H9 (cell line): ENCODE results near the gene MCM10. TPM values are rescaled to one million over a fixed set of nuclear protein-coding genes. Genes with fewer than 3 reads are reported as not detected.

Experiments used
- DNase-seq: peaks from one replicate; pipeline ENCODE4 v3.0.0-alpha.2; 2017
- H2AFZ ChIP-seq: one replicate; pipeline ENCODE4 v1.6.1; 2013; ENCODE audit warnings: mild to moderate bottlenecking, low read length, control low read depth, moderate library complexity
- H2AK5ac ChIP-seq: 2 replicates; pipeline ENCODE4 v1.6.1; 2013; ENCODE audit warnings: low read length, control low read depth, mixed read lengths; ENCODE audit not compliant: insufficient read length
- H2BK120ac ChIP-seq: one replicate; pipeline ENCODE4 v1.6.1; 2013; ENCODE audit warnings: low read depth, mild to moderate bottlenecking, low read length, control low read depth, inconsistent platforms; ENCODE audit not compliant: poor library complexity, severe bottlenecking
- H2BK12ac ChIP-seq: 2 replicates; pipeline ENCODE4 v1.6.1; 2013; ENCODE audit warnings: low read length, control low read depth, mixed read lengths, low read depth; ENCODE audit not compliant: insufficient read length
- H2BK15ac ChIP-seq: 2 replicates; pipeline ENCODE4 v1.6.1; 2013; ENCODE audit warnings: low read depth, low read length, control low read depth
- H2BK20ac ChIP-seq: one replicate; pipeline ENCODE4 v1.6.1; 2013; ENCODE audit warnings: low read depth, mild to moderate bottlenecking, low read length, control low read depth, inconsistent platforms; ENCODE audit not compliant: poor library complexity, severe bottlenecking
- H2BK5ac ChIP-seq: 2 replicates; pipeline ENCODE4 v1.6.1; 2013; ENCODE audit warnings: low read length, control low read depth, mixed read lengths; ENCODE audit not compliant: insufficient read length
- H3K14ac ChIP-seq: 2 replicates; pipeline ENCODE4 v1.6.1; 2013; ENCODE audit warnings: low read length, control low read depth; ENCODE audit not compliant: insufficient read depth
- H3K18ac ChIP-seq: 2 replicates; pipeline ENCODE4 v1.6.1; 2013; ENCODE audit warnings: low read depth, mild to moderate bottlenecking, mixed read lengths, low read length, control low read depth; ENCODE audit not compliant: insufficient read length
- H3K23ac ChIP-seq: 2 replicates; pipeline ENCODE4 v1.6.1; 2013; ENCODE audit warnings: low read length, control low read depth, mixed read lengths, low read depth; ENCODE audit not compliant: insufficient read length
- H3K23me2 ChIP-seq: 2 replicates; pipeline ENCODE4 v1.6.1; 2013; ENCODE audit warnings: low read depth, mild to moderate bottlenecking, mixed read lengths, low read length, control low read depth; ENCODE audit not compliant: insufficient read length, poor library complexity, severe bottlenecking
- H3K27ac ChIP-seq: 2 replicates; pipeline ENCODE4 v1.5.1; 2013; ENCODE audit warnings: low read length, control low read depth, mixed read lengths, low read depth; ENCODE audit not compliant: insufficient read length
- H3K27me3 ChIP-seq: 2 replicates; pipeline ENCODE4 v1.6.1; 2013; ENCODE audit warnings: low read length, control low read depth, inconsistent platforms; ENCODE audit not compliant: insufficient read depth
- H3K4ac ChIP-seq: 2 replicates; pipeline ENCODE4 v1.6.1; 2013; ENCODE audit warnings: low read depth, mild to moderate bottlenecking, control low read depth, inconsistent platforms, low read length, moderate library complexity
- H3K4me1 ChIP-seq: 2 replicates; pipeline ENCODE4 v1.6.1; 2013; ENCODE audit warnings: low read length, control low read depth, inconsistent platforms; ENCODE audit not compliant: insufficient read depth
- H3K4me2 ChIP-seq: 2 replicates; pipeline ENCODE4 v1.6.1; 2013; ENCODE audit warnings: low read length, control low read depth, mixed read lengths; ENCODE audit not compliant: insufficient read length, insufficient read depth
- H3K56ac ChIP-seq: 2 replicates; pipeline ENCODE4 v1.6.1; 2013; ENCODE audit warnings: low read depth, mild to moderate bottlenecking, mixed read lengths, low read length, control low read depth; ENCODE audit not compliant: insufficient read length
- H3K79me1 ChIP-seq: 2 replicates; pipeline ENCODE4 v1.6.1; 2013; ENCODE audit warnings: low read depth, mild to moderate bottlenecking, moderate library complexity, low read length, control low read depth, inconsistent platforms; ENCODE audit not compliant: insufficient read depth, poor library complexity, severe bottlenecking
- H3K79me2 ChIP-seq: 2 replicates; pipeline ENCODE4 v1.6.1; 2013; ENCODE audit warnings: low read length, control low read depth, inconsistent platforms; ENCODE audit not compliant: insufficient read depth
- H3K9ac ChIP-seq: 2 replicates; pipeline ENCODE4 v1.6.1; 2013; ENCODE audit warnings: low read length, control low read depth, mixed read lengths; ENCODE audit not compliant: insufficient read length; ENCODE audit errors: extremely low read depth
- H3K9me3 ChIP-seq: one replicate; pipeline ENCODE4 v1.6.1; 2013; ENCODE audit warnings: low read depth, low read length, inconsistent platforms; ENCODE audit not compliant: control insufficient read depth
- H3T11ph ChIP-seq: one replicate; pipeline ENCODE4 v1.6.1; 2013; ENCODE audit warnings: mild to moderate bottlenecking, low read length, control low read depth, inconsistent platforms
- H4K20me1 ChIP-seq: one replicate; pipeline ENCODE4 v1.6.1; 2013; ENCODE audit not compliant: control insufficient read depth, insufficient read length, insufficient read depth
- H4K5ac ChIP-seq: 2 replicates; pipeline ENCODE4 v1.6.1; 2013; ENCODE audit warnings: low read depth, mild to moderate bottlenecking, mixed read lengths, low read length, control low read depth; ENCODE audit not compliant: insufficient read length
- H4K8ac ChIP-seq: replicated peaks from 2 replicates; pipeline ENCODE4 v1.6.1; 2013; ENCODE audit warnings: low read length, control low read depth, mixed read lengths, low read depth; ENCODE audit not compliant: insufficient read length
- H4K91ac ChIP-seq: 2 replicates; pipeline ENCODE4 v1.6.1; 2013; ENCODE audit warnings: low read depth, mild to moderate bottlenecking, moderate library complexity, mixed read lengths, low read length, control low read depth; ENCODE audit not compliant: insufficient read length
- H3K27ac Mint-ChIP-seq, 3 experiments: 2 replicates in 2 of 3; 3 replicates in 1 of 3; pipeline ENCODE4 v1.8.0; 2020 to 2021; ENCODE audit warnings: mixed read lengths in 3 of 3, mild to moderate bottlenecking in 1 of 3, moderate library complexity in 1 of 3
- H3K27me3 Mint-ChIP-seq: 2 replicates; pipeline ENCODE4 v1.8.0; 2021; ENCODE audit warnings: low read depth, mild to moderate bottlenecking, moderate library complexity, mixed read lengths
- H3K36me3 Mint-ChIP-seq, 3 experiments: 2 replicates in 2 of 3; 3 replicates in 1 of 3; pipeline ENCODE4 v1.8.0; 2020 to 2021; ENCODE audit warnings: low read depth in 3 of 3, mixed read lengths in 3 of 3; ENCODE audit not compliant: insufficient read depth in 1 of 3
- H3K4me1 Mint-ChIP-seq, 2 experiments: 2 replicates each; pipeline ENCODE4 v1.8.0; 2020; ENCODE audit warnings: mixed read lengths in 2 of 2
- H3K4me3 Mint-ChIP-seq, 2 experiments: 2 replicates in 1 of 2; 3 replicates in 1 of 2; pipeline ENCODE4 v1.8.0; 2020 to 2021; ENCODE audit warnings: mild to moderate bottlenecking in 2 of 2, mixed read lengths in 2 of 2, moderate library complexity in 1 of 2
- H3K9me3 Mint-ChIP-seq, 2 experiments: 2 replicates in 1 of 2; 3 replicates in 1 of 2; pipeline ENCODE4 v1.8.0; 2020; ENCODE audit warnings: mild to moderate bottlenecking in 2 of 2, mixed read lengths in 2 of 2, moderate library complexity in 1 of 2
- CTCF ChIP-seq: fragments of 200-600 bp; sonication (generic); conservative IDR thresholded peaks from 3 replicates; pipeline ENCODE4 v1.8.0; 2021; ENCODE audit warnings: antibody characterized with exemption, mild to moderate bottlenecking
- WGBS: extraction: QIAGEN DNeasy Blood & Tissue Kit; methylation state at CpG from one replicate; pipeline ENCODE4 v1.1.7; 2013; ENCODE audit warnings: missing lambda C conversion rate, low lambda C conversion rate, mixed read lengths; ENCODE audit not compliant: insufficient read length; ENCODE audit errors: extremely low coverage; 5-methylcytosine and 5-hydroxymethylcytosine counted together
- total RNA-seq: library from RNA; stranded (reverse); gene quantifications from 2 replicates; pipeline ENCODE4 v1.2.1, GENCODE V29; 2021

The MCM10 gene
- total RNA-seq, 1 experiment from 2014 or later, result 67.4 TPM

- WGBS, result no CpG with 5 or more reads among the region's 9 CpGs
Observed at GRCh38 chr10:13231190-13231589, 69.8 kb downstream of the MCM10 start.

More at GRCh38 chr10:13231190-13231589, 69.8 kb downstream of the MCM10 start:
- Mint-ChIP-seq H3K27ac (no peak overlapping the region), H3K27me3 (peaks cover 3% of the 10 kb centered on the region; the same call in 1 of the 2 replicates), H3K4me3 (no peak overlapping the region), H3K9me3 (no peaks in the 10 kb centered on the region), H3K4me1 (peaks cover 25 to 35% of the 10 kb centered on the region in 2 experiments), H3K36me3 (no peaks in the 10 kb centered on the region)
- H2AFZ ChIP-seq, result no peak overlapping the region
- H3K27me3 ChIP-seq, result no peaks in the 10 kb centered on the region
- no peak overlapping the region for H2BK120ac ChIP-seq
- no peak overlapping the region for H4K5ac ChIP-seq
- no peak overlapping the region for H3K9ac ChIP-seq
- no peak overlapping the region for H3K56ac ChIP-seq
- no peak overlapping the region for H3K14ac ChIP-seq
- H3K4ac ChIP-seq, result no peak overlapping the region
- H3K18ac ChIP-seq, result no peak overlapping the region
- no peaks in the 10 kb centered on the region for H3K23me2 ChIP-seq
- H3K4me1 ChIP-seq, result peaks cover 10% of the 10 kb centered on the region; the same call in 1 of the 2 replicates
- no peaks in the 10 kb centered on the region for H3K9me3 ChIP-seq
- H2BK12ac ChIP-seq, result no peak overlapping the region
- no peak overlapping the region for H3K27ac ChIP-seq
- H4K20me1 ChIP-seq, result peaks cover 3% of the 10 kb centered on the region
- H3K79me1 ChIP-seq, result no peaks in the 10 kb centered on the region
- no peak overlapping the region for H2AK5ac ChIP-seq
- H3K23ac ChIP-seq, result no peak overlapping the region
- H4K91ac ChIP-seq, result no peak overlapping the region
- H2BK15ac ChIP-seq, result no peak overlapping the region
- no peak overlapping the region for H3T11ph ChIP-seq
- no peak for DNase-seq
- no peak for TF ChIP-seq CTCF
- no peak overlapping the region for H4K8ac ChIP-seq
- H2BK20ac ChIP-seq, result no peak overlapping the region
- H2BK5ac ChIP-seq, result no peak overlapping the region
- H3K79me2 ChIP-seq, result no peaks in the 10 kb centered on the region
- H3K4me2 ChIP-seq, result no peak overlapping the region
